Measurements from ENCODE around the gene CEL.
"Not testable (repeated sequence)": the region's sequence is repeated elsewhere in the genome, so short reads cannot be mapped to it uniquely, and the experiment has no call there.

Gene CEL

GRCh38 chr9:133065070-133065388 is 3.2 kb downstream of the CEL start:
- H3K36me3 ChIP-seq (ENCODE audit: control insufficient read depth, insufficient read depth, low read length), result no peaks in the 10 kb centered on the region; the same call in 1 of the 2 replicates
- no peak for DNase-seq (ENCODE audit: extremely low read depth, insufficient read length)
- H3K4me3 ChIP-seq (replicated peaks; ENCODE audit: low read depth, low read length), result no peak overlapping the region
- H3K27me3 ChIP-seq (replicated peaks; ENCODE audit: control insufficient read depth, insufficient read depth, low read length), result no peaks in the 10 kb centered on the region
- TF ChIP-seq, protein P1, sequence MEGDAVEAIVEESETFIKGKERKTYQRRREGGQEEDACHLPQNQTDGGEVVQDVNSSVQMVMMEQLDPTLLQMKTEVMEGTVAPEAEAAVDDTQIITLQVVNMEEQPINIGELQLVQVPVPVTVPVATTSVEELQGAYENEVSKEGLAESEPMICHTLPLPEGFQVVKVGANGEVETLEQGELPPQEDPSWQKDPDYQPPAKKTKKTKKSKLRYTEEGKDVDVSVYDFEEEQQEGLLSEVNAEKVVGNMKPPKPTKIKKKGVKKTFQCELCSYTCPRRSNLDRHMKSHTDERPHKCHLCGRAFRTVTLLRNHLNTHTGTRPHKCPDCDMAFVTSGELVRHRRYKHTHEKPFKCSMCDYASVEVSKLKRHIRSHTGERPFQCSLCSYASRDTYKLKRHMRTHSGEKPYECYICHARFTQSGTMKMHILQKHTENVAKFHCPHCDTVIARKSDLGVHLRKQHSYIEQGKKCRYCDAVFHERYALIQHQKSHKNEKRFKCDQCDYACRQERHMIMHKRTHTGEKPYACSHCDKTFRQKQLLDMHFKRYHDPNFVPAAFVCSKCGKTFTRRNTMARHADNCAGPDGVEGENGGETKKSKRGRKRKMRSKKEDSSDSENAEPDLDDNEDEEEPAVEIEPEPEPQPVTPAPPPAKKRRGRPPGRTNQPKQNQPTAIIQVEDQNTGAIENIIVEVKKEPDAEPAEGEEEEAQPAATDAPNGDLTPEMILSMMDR (IDR thresholded peaks at IDR 0.05; ENCODE audit: insufficient read depth, low read length, poor library complexity, severe bottlenecking), result no peak

DNA sequence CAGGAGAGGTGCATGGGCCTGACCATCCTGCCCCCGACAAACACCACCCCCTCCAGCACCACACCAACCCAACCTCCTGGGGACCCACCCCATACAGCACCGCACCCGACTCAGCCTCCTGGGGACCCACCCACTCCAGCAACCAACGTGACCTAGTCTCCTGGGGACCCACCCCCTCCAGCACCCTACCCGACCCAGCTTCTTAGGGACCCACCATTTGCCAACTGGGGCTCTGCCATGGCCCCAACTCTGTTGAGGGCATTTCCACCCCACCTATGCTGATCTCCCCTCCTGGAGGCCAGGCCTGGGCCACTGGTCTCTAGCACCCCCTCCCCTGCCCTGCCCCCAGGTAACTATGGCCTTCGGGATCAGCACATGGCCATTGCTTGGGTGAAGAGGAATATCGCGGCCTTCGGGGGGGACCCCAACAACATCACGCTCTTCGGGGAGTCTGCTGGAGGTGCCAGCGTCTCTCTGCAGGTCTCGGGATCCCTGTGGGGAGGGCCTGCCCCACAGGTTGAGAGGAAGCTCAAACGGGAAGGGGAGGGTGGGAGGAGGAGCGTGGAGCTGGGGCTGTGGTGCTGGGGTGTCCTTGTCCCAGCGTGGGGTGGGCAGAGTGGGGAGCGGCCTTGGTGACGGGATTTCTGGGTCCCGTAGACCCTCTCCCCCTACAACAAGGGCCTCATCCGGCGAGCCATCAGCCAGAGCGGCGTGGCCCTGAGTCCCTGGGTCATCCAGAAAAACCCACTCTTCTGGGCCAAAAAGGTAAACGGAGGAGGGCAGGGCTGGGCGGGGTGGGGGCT is 4.6 kb downstream of the CEL start:
- Histone ChIP-seq H3K27me3 (replicated peaks; ENCODE audit: control insufficient read depth, insufficient read depth, low read length) (no peaks in the 10 kb centered on the region), H3K4me3 (replicated peaks; ENCODE audit: low read depth, low read length) (no peak overlapping the region), H3K36me3 (ENCODE audit: control insufficient read depth, insufficient read depth, low read length) (no peaks in the 10 kb centered on the region; the same call in 1 of the 2 replicates)
- DNase-seq (ENCODE audit: extremely low read depth, insufficient read length), result no peak
- TF ChIP-seq, protein P1 (IDR thresholded peaks at IDR 0.05; ENCODE audit: insufficient read depth, low read length, poor library complexity, severe bottlenecking), result no peak

GRCh38 chr9:133067006-133067405 is 5.2 kb downstream of the CEL start:
- Histone ChIP-seq H3K4me3 (replicated peaks; ENCODE audit: low read depth, low read length) (no peak overlapping the region), H3K36me3 (ENCODE audit: control insufficient read depth, insufficient read depth, low read length) (no peaks in the 10 kb centered on the region; the same call in 1 of the 2 replicates), H3K27me3 (replicated peaks; ENCODE audit: control insufficient read depth, insufficient read depth, low read length) (no peaks in the 10 kb centered on the region)
- no peak for DNase-seq (ENCODE audit: extremely low read depth, insufficient read length)
- TF ChIP-seq, protein P1 (IDR thresholded peaks at IDR 0.05; ENCODE audit: insufficient read depth, low read length, poor library complexity, severe bottlenecking), result no peak

- H3K27me3 ChIP-seq (replicated peaks; ENCODE audit: control insufficient read depth, insufficient read depth, low read length), result no peaks in the 10 kb centered on the region
- TF ChIP-seq, protein P1 (IDR thresholded peaks at IDR 0.05; ENCODE audit: insufficient read depth, low read length, poor library complexity, severe bottlenecking), result no peak
- H3K4me3 ChIP-seq (replicated peaks; ENCODE audit: low read depth, low read length), result no peak overlapping the region
Measured at GRCh38 chr9:133067813-133068212, 6.0 kb downstream of the CEL start.

DNA sequence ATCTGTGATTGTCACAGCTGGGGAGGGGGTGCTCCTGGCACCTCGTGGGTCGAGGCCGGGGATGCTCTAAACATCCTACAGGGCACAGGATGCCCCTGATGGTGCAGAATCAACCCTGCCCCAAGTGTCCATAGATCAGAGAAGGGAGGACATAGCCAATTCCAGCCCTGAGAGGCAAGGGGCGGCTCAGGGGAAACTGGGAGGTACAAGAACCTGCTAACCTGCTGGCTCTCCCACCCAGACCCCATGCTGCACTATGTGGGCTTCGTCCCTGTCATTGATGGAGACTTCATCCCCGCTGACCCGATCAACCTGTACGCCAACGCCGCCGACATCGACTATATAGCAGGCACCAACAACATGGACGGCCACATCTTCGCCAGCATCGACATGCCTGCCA is 6.7 kb downstream of the CEL start:
- H3K27me3 ChIP-seq (replicated peaks; ENCODE audit: control insufficient read depth, insufficient read depth, low read length); H3K4me3 ChIP-seq (replicated peaks; ENCODE audit: low read depth, low read length); H3K36me3 ChIP-seq (ENCODE audit: control insufficient read depth, insufficient read depth, low read length); DNase-seq (ENCODE audit: extremely low read depth, insufficient read length): not testable (repeated sequence)

More at GRCh38 chr9:133067813-133068212, 6.0 kb downstream of the CEL start:
- H3K36me3 ChIP-seq (ENCODE audit: control insufficient read depth, insufficient read depth, low read length), result no peaks in the 10 kb centered on the region; the same call in 1 of the 2 replicates
- DNase-seq (ENCODE audit: extremely low read depth, insufficient read length), result no peak

- not testable (repeated sequence) for H3K36me3 ChIP-seq (ENCODE audit: control insufficient read depth, insufficient read depth, low read length); DNase-seq (ENCODE audit: extremely low read depth, insufficient read length); H3K27me3 ChIP-seq (replicated peaks; ENCODE audit: control insufficient read depth, insufficient read depth, low read length); H3K4me3 ChIP-seq (replicated peaks; ENCODE audit: low read depth, low read length)
Measured at GRCh38 chr9:133070500-133070961, 8.8 kb downstream of the CEL start.

DNA sequence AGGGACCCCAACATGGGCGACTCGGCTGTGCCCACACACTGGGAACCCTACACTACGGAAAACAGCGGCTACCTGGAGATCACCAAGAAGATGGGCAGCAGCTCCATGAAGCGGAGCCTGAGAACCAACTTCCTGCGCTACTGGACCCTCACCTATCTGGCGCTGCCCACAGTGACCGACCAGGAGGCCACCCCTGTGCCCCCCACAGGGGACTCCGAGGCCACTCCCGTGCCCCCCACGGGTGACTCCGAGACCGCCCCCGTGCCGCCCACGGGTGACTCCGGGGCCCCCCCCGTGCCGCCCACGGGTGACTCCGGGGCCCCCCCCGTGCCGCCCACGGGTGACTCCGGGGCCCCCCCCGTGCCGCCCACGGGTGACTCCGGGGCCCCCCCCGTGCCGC is 9.2 kb downstream of the CEL start:
- not testable (repeated sequence) for H3K27me3 ChIP-seq (replicated peaks; ENCODE audit: control insufficient read depth, insufficient read depth, low read length); H3K36me3 ChIP-seq (ENCODE audit: control insufficient read depth, insufficient read depth, low read length); DNase-seq (ENCODE audit: extremely low read depth, insufficient read length); H3K4me3 ChIP-seq (replicated peaks; ENCODE audit: low read depth, low read length)

Measured in GM06990 (cell line).